ENCODE results near the gene ENO4.

ENO4 gene

DNA sequence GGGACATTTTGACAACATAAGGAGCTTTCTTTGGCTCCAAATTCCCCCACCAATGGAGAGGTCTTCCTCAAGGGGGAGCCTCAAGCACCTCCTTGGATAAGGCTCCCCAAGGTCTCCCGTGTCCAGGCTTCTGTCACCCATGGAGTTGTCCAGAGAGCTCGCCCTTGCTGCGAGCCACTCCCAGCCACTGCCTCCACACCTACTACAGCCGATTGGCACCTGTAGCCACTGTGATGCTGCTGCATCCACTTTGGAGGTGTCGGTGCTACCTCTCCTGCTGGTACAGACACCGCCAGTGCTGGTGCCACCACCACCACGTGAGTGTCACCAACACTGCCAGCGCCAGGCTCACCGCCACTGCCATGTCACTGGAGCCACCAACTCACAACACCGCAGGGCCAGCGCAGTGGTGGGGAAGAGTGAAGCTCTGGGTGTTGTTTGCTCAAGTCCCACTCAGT lies 22.1 kb upstream of the ENO4 start:
- no peak for DNase-seq (ENCODE audit: low spot score)
- in situ Hi-C loops (cut with MboI; ENCODE audit: low pct_unique_long_range_greater_than_20kb, low sequenced_read_pairs, unreplicated experiment) = no loop called here

DNA sequence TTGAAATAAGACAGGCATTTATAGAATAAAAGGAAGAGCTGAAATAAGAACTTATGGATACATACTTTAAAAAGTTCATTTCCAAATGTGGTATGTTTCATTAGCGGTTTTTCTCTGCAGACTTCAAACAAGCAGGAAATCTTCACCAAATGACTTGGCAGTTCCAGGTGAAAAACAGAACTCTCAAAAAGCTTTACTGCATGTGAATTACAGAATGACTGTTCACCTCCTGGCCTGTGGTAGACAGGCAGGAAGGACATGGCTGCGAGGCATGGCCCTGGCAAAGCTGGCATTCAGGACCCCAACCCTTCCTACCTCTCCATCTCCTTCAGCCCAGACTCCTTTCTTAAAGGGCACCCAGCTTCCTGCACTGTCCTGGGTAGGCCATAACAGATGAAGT lies 21.2 kb upstream of the ENO4 start:
- TF ChIP-seq, protein P1, sequence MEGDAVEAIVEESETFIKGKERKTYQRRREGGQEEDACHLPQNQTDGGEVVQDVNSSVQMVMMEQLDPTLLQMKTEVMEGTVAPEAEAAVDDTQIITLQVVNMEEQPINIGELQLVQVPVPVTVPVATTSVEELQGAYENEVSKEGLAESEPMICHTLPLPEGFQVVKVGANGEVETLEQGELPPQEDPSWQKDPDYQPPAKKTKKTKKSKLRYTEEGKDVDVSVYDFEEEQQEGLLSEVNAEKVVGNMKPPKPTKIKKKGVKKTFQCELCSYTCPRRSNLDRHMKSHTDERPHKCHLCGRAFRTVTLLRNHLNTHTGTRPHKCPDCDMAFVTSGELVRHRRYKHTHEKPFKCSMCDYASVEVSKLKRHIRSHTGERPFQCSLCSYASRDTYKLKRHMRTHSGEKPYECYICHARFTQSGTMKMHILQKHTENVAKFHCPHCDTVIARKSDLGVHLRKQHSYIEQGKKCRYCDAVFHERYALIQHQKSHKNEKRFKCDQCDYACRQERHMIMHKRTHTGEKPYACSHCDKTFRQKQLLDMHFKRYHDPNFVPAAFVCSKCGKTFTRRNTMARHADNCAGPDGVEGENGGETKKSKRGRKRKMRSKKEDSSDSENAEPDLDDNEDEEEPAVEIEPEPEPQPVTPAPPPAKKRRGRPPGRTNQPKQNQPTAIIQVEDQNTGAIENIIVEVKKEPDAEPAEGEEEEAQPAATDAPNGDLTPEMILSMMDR (IDR thresholded peaks at IDR 0.05; ENCODE audit: extremely low read depth, insufficient read depth, missing control alignments) = no peak
- no peak for DNase-seq (ENCODE audit: low spot score)
- in situ Hi-C loops (cut with MboI; ENCODE audit: low pct_unique_long_range_greater_than_20kb, low sequenced_read_pairs, unreplicated experiment) = no loop called here

More for the DNA sequence above, 22.1 kb upstream of the ENO4 start:
- TF ChIP-seq, protein P1 (IDR thresholded peaks at IDR 0.05; ENCODE audit: extremely low read depth, insufficient read depth, missing control alignments) = peak; percentile 24

DNA sequence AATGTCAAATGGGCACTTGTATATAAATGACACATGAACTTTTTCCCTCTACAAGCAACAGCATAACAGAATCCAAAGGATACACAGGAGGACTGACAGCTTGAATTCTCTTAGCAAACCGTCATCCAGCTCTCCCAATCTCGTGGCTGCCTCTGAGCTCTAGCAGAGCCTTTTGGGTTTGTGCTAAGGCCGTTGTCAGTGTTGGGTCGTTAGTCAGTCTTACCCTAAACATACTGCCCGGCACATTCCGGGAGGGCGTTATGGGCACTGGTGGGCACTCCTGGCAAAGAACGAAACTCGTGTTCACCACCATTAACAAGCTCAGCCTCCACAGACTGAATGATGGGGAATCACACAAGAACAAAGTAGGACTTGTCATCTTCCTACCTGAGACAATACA lies 19.6 kb upstream of the ENO4 start:
- TF ChIP-seq, protein P1 (IDR thresholded peaks at IDR 0.05; ENCODE audit: extremely low read depth, insufficient read depth, missing control alignments) = no peak
- DNase-seq (ENCODE audit: low spot score) = no peak
- in situ Hi-C loops (cut with MboI; ENCODE audit: low pct_unique_long_range_greater_than_20kb, low sequenced_read_pairs, unreplicated experiment) = no loop called here

DNA sequence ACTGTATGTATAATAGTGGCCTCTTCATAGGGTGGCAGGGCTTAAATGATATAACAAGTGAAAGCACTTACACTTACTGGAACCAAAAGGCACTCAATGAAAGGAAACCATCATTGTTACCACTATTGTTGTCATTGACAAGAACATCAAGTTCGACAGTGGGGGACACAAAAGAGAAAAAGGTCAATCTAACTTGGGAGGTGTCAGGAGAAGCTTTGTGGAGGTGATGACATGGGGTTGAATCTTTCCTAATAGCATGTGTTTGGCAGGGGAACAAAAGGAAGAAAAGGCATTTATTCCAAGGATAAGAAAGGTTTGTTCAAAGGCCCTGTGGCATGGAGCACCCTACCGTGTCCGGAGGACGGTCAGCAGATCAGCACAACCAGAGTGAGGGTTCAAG lies 18.2 kb upstream of the ENO4 start:
- TF ChIP-seq, protein P1 (IDR thresholded peaks at IDR 0.05; ENCODE audit: extremely low read depth, insufficient read depth, missing control alignments) = no peak
- in situ Hi-C loops (cut with MboI; ENCODE audit: low pct_unique_long_range_greater_than_20kb, low sequenced_read_pairs, unreplicated experiment) = no loop called here
- no peak for DNase-seq (ENCODE audit: low spot score)

DNA sequence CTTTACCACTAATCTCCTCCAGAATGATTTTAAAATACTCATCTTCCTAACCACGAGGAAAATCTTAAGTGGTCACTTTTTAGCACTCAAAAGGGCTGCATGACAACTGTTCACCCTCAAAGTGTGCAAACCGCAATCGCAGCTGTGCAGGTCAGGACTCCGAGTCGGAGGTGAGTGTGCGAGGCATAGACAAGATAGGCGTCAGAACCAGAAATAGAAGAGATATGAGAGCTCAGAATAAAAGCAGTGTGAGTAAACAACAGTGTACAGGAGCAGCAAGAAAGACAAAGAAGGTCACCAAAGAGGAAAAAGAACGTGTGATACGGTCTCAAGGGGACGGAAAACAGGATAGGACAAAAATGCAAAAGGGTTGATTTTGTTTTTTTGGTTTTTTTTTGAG lies 17.5 kb upstream of the ENO4 start:
- TF ChIP-seq, protein P1 (IDR thresholded peaks at IDR 0.05; ENCODE audit: extremely low read depth, insufficient read depth, missing control alignments) = no peak
- no peak for DNase-seq (ENCODE audit: low spot score)
- in situ Hi-C loops (cut with MboI; ENCODE audit: low pct_unique_long_range_greater_than_20kb, low sequenced_read_pairs, unreplicated experiment) = no loop called here

DNA sequence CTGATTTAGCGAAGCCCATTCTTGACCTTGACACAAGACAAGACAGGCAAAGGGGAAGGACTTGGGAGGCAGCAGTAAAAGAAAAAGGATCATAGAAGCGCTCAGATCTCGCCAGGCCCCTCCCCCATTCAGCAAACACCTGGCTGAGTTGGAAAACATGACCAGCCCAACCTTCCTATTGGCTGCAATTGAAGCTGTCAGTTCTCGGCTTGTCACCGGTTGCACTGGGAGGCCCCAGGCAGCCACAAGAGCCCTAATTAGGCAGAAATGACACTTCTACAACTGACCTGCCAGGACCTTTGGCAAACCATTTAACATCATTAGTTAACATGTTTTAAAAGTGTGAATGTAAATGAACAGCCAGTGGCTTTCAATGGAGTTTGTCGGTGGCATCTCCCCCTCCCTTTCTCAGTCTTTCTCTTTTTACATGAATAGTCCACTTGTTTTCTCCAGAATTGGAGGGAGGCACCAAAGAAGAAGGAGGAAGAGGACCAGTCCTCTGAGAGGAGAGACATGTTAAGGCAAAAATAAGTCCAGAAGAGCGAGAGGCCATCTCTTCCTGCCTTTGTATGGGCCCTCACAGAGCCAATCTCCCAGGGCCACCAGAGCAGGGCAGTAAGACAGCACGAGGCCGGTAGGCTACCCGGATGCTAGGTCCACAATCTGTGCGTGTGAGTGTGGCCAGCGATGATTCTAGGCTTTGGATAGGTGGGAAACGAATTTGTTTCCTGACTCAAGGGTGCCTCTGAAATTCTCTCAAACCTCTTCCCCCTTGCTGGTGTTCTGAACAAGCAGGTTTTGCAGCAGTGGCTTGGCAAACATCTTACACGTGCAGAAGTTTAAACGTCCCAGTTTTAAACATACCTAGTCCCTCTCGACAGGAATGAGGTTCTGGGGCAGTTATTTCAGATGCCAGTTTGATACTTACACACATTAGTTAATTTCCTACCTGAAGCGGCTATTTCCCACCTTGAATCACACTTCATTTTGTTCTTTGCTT lies 15.0 kb upstream of the ENO4 start:
- in situ Hi-C loops (cut with MboI; ENCODE audit: low pct_unique_long_range_greater_than_20kb, low sequenced_read_pairs, unreplicated experiment) = no loop called here
- no peak for DNase-seq (ENCODE audit: low spot score)
- TF ChIP-seq, protein P1 (IDR thresholded peaks at IDR 0.05; ENCODE audit: extremely low read depth, insufficient read depth, missing control alignments) = no peak

Data from GM13977 (cell line).